HG03097 (cell line): ENCODE results near the gene ODAD3.
"Not testable (repeated sequence)": the region's sequence is repeated elsewhere in the genome, so short reads cannot be mapped to it uniquely, and the experiment has no call there.

Source experiments
- ATAC-seq: cut with Tn5 transposase; IDR thresholded peaks from one replicate; pipeline ENCODE4 v1.9.1; 2021; ENCODE audit not compliant: unreplicated experiment, low FRiP score

Gene ODAD3

GRCh38 chr19:11445141-11445540 lies 10.2 kb upstream of the ODAD3 start:
- no peak for ATAC-seq

- no peak for ATAC-seq
Observed at GRCh38 chr19:11444059-11444458, 9.1 kb upstream of the ODAD3 start.

- no peak for ATAC-seq
Observed at GRCh38 chr19:11437955-11438354, 3.0 kb upstream of the ODAD3 start.

- ATAC-seq = no peak
Observed at GRCh38 chr19:11435833-11436313, 952 bp upstream of the ODAD3 start.

GRCh38 chr19:11434703-11435056 lies 241 bp downstream of the ODAD3 start:
- peak; percentile 14 for ATAC-seq

GRCh38 chr19:11433526-11433925 lies 1.4 kb downstream of the ODAD3 start:
- ATAC-seq = not testable (repeated sequence)

GRCh38 chr19:11426656-11427055 lies 8.3 kb downstream of the ODAD3 start:
- no peak for ATAC-seq

- ATAC-seq = no peak
Observed at GRCh38 chr19:11425719-11426457, 9.0 kb downstream of the ODAD3 start.

GRCh38 chr19:11423791-11424181 lies 11.1 kb downstream of the ODAD3 start:
- no peak for ATAC-seq

GRCh38 chr19:11423164-11423790 lies 11.6 kb downstream of the ODAD3 start:
- no peak for ATAC-seq

- ATAC-seq = peak; percentile 81
Observed at GRCh38 chr19:11422163-11423065, 12.5 kb downstream of the ODAD3 start.

- peak; percentile 21 for ATAC-seq
Observed at GRCh38 chr19:11421371-11422098, 13.4 kb downstream of the ODAD3 start.

GRCh38 chr19:11420429-11421370 lies 14.2 kb downstream of the ODAD3 start:
- ATAC-seq = no peak

- ATAC-seq = no peak
Observed at GRCh38 chr19:11418549-11419506, 16.1 kb downstream of the ODAD3 start, which contains the start of gene RGL3. Gene RGL3, minus strand, starts transcription at chr19:11419314. Its CDS starts 36 bp downstream, at chr19:11419278.

- no peak for ATAC-seq
Observed at GRCh38 chr19:11418094-11418548, 16.8 kb downstream of the ODAD3 start.

- no peak for ATAC-seq
Observed at GRCh38 chr19:11416346-11417052, 18.4 kb downstream of the ODAD3 start.

- ATAC-seq = no peak
Observed at GRCh38 chr19:11414544-11414943, 20.4 kb downstream of the ODAD3 start.
